Measurements from ENCODE around the gene PDX1. TPM values are rescaled to one million over a fixed set of nuclear protein-coding genes. Genes with fewer than 3 reads are reported as not detected.

Gene PDX1
- total and polyA plus RNA-seq, 2 of the 13 experiments (the other 11 are each of a cell fraction or from before 2014, with no cell fraction given): 0.07 TPM; not detected in 1

GRCh38 chr13:27969082-27969865 is 49.5 kb downstream of the PDX1 start, which contains the start of gene CDX2 (continued):
- TF ChIP-seq ZBTB40 (IDR thresholded peaks at IDR 0.05) (no peak), ZBTB40 (CRISPR knock-in tag; IDR thresholded peaks at IDR 0.05) (no peak), MTF1 (CRISPR knock-in tag; IDR thresholded peaks at IDR 0.05) (no peak), MIER2 (CRISPR knock-in tag; IDR thresholded peaks at IDR 0.05) (no peak)
